SK-N-SH (cell line): ENCODE measurements around the gene DLG2. TPM values are rescaled to one million over a fixed set of nuclear protein-coding genes. Genes with fewer than 3 reads are reported as not detected.

ENCODE experiments used
- CTCF ChIA-PET: fragments of 300-600, 350-600 bp; formaldehyde crosslinking; extraction: SDS; loops from one replicate; lab custom pipeline; 2021; lab: Yijun Ruan, JAX
- POLR2A ChIA-PET: fragments of 350-600 bp; sonication (Branson Sonifier 250); formaldehyde crosslinking; extraction: SDS; loops from one replicate; lab custom pipeline; 2020; ENCODE audit warnings: antibody characterized with exemption, inconsistent platforms; lab: Yijun Ruan, JAX
- DNase-seq: peaks from one replicate; pipeline ENCODE4 v3.0.0; 2012
- H2AFZ ChIP-seq: fragments of 200-600 bp; sonication (generic); 2 replicates; pipeline ENCODE4 v1.8.1; 2016; ENCODE audit warnings: antibody characterized with exemption, mild to moderate bottlenecking, low read depth
- H3F3A ChIP-seq: fragments of 200-600 bp; sonication (generic); replicated peaks from 2 replicates; pipeline ENCODE3; 2016; ENCODE audit warnings: antibody characterized with exemption, mild to moderate bottlenecking; ENCODE audit not compliant: insufficient read depth
- H3K27ac ChIP-seq, 2 experiments: fragments of 200-500 bp in 1 of 2; fragments of 200-600 bp in 1 of 2; sonication (Bioruptor generic) in 1 of 2; sonication (generic), shearing (Covaris generic) in 1 of 2; 2 replicates each; pipeline versions ENCODE4 v1.5.1 to v1.6.1; 2014 to 2016; ENCODE audit warnings: low read depth in 2 of 2, inconsistent platforms in 1 of 2, low read length in 1 of 2, mild to moderate bottlenecking in 1 of 2, mixed read lengths in 1 of 2
- H3K27me3 ChIP-seq: fragments of 200-600 bp; sonication (generic), shearing (Covaris generic); 2 replicates; pipeline ENCODE4 v1.6.1; 2016; ENCODE audit warnings: mixed run types; ENCODE audit not compliant: insufficient read depth
- H3K36me3 ChIP-seq, 2 experiments: fragments of 200-500 bp in 1 of 2; fragments of 200-600 bp in 1 of 2; sonication (Bioruptor generic) in 1 of 2; sonication (generic) in 1 of 2; replicated peaks in 1 of 2; 2 replicates each; pipeline versions ENCODE3 to v1.5.1; 2014 to 2016; ENCODE audit warnings: low read length in 1 of 2, mild to moderate bottlenecking in 1 of 2; ENCODE audit not compliant: insufficient read depth in 2 of 2, control insufficient read depth in 1 of 2
- H3K4me1 ChIP-seq, 2 experiments: fragments of 200-500 bp in 1 of 2; fragments of 200-600 bp in 1 of 2; sonication (Bioruptor generic) in 1 of 2; sonication (generic), shearing (Covaris generic) in 1 of 2; 2 replicates each; pipeline versions ENCODE4 v1.5.1 to v1.6.1; 2014 to 2016; ENCODE audit warnings: low read depth in 1 of 2, low read length in 1 of 2, mixed run types in 1 of 2; ENCODE audit not compliant: insufficient read depth in 2 of 2, control insufficient read depth in 1 of 2
- H3K4me2 ChIP-seq: fragments of 200-600 bp; sonication (generic), shearing (Covaris generic); 2 replicates; pipeline ENCODE4 v1.6.1; 2017; ENCODE audit warnings: mixed run types
- H3K4me3 ChIP-seq, 2 experiments: fragments of 200-500 bp in 1 of 2; fragments of 200-600 bp in 1 of 2; sonication (Bioruptor generic) in 1 of 2; sonication (generic), shearing (Covaris generic) in 1 of 2; 2 replicates each; pipeline versions ENCODE4 v1.5.1 to v1.8.1; 2014 to 2016; ENCODE audit warnings: low read depth in 2 of 2, inconsistent platforms in 1 of 2, low read length in 1 of 2, mild to moderate bottlenecking in 1 of 2, mixed read lengths in 1 of 2, moderate library complexity in 1 of 2
- H3K79me2 ChIP-seq: fragments of 200-600 bp; sonication (generic); 2 replicates; pipeline ENCODE4 v1.8.1; 2017; ENCODE audit warnings: mild to moderate bottlenecking; ENCODE audit not compliant: insufficient read depth
- H3K9ac ChIP-seq: fragments of 200-600 bp; sonication (generic); 2 replicates; pipeline ENCODE4 v1.6.1; 2017; ENCODE audit warnings: mixed run types
- H3K9me2 ChIP-seq: fragments of 200-600 bp; sonication (generic); 2 replicates; pipeline ENCODE4 v1.6.1; 2017; ENCODE audit warnings: mixed run types
- H3K9me3 ChIP-seq: fragments of 200-600 bp; sonication (generic); 2 replicates; pipeline ENCODE4 v1.6.1; 2017; ENCODE audit warnings: mixed run types, mild to moderate bottlenecking, moderate library complexity
- H4K20me1 ChIP-seq: fragments of 200-600 bp; sonication (generic); 2 replicates; pipeline ENCODE4 v1.6.1; 2017; ENCODE audit warnings: mild to moderate bottlenecking, mixed run types; ENCODE audit not compliant: insufficient read depth
- CHD2 ChIP-seq: fragments of 150-350 bp; IDR thresholded peaks from 2 replicates; pipeline ENCODE4 v1.6.1; 2018; ENCODE audit warnings: low read length; ENCODE audit not compliant: partially characterized antibody
- ELF1 ChIP-seq: IDR thresholded peaks from 2 replicates; pipeline ENCODE4 v1.4.0; 2012
- EP300 ChIP-seq, 2 experiments: IDR thresholded peaks; 2 replicates each; pipeline versions ENCODE4 v1.4.0 to v1.6.1; 2012; ENCODE audit warnings: borderline replicate concordance in 1 of 2, low read depth in 1 of 2, low read length in 1 of 2
- EZH2phosphoT487 ChIP-seq: fragments of 200-600 bp; sonication (generic); IDR thresholded peaks from 2 replicates; pipeline ENCODE4 v1.6.1; 2017; ENCODE audit warnings: low read depth, mixed run types, mild to moderate bottlenecking, antibody characterized with exemption, moderate library complexity, borderline replicate concordance
- GATA2 ChIP-seq: sonication (generic); formaldehyde crosslinking; IDR thresholded peaks from 2 replicates; pipeline ENCODE4 v1.5.0; 2020; ENCODE audit warnings: mild to moderate bottlenecking, missing genetic modification reagents
- MAX ChIP-seq: IDR thresholded peaks from 2 replicates; pipeline ENCODE4 v1.4.0; 2012; ENCODE audit warnings: low read depth
- MXI1 ChIP-seq: IDR thresholded peaks from 2 replicates; pipeline ENCODE4 v1.6.1; 2012; ENCODE audit warnings: mild to moderate bottlenecking, low read depth, low read length, improper control_type of control experiment
- NFIC ChIP-seq: IDR thresholded peaks from 2 replicates; pipeline ENCODE4 v1.4.0; 2012; ENCODE audit warnings: borderline replicate concordance
- NRF1 ChIP-seq: IDR thresholded peaks from 2 replicates; pipeline ENCODE4 v1.6.1; 2012; ENCODE audit warnings: low read depth, mild to moderate bottlenecking, low read length
- RCOR1 ChIP-seq: fragments of 150-350 bp; IDR thresholded peaks from 2 replicates; pipeline ENCODE4 v1.6.1; 2017; ENCODE audit warnings: antibody characterized with exemption, low read length
- REST ChIP-seq: IDR thresholded peaks from 2 replicates; pipeline ENCODE4 v1.6.1; 2012; ENCODE audit warnings: mild to moderate bottlenecking, low read depth, low read length, moderate library complexity
- SIN3A ChIP-seq: IDR thresholded peaks from 2 replicates; pipeline ENCODE4 v1.6.1; 2012; ENCODE audit warnings: low read depth, mild to moderate bottlenecking, low read length, moderate library complexity, borderline replicate concordance
- SMC3 ChIP-seq: IDR thresholded peaks from 2 replicates; pipeline ENCODE4 v1.6.1; 2012; ENCODE audit warnings: low read depth, low read length, improper control_type of control experiment
- TCF12 ChIP-seq: IDR thresholded peaks from 2 replicates; pipeline ENCODE4 v1.4.0; 2012
- YY1 ChIP-seq: IDR thresholded peaks from 2 replicates; pipeline ENCODE4 v1.4.0; 2012; ENCODE audit warnings: low read depth, mild to moderate bottlenecking
- ZBTB33 ChIP-seq: IDR thresholded peaks from 2 replicates; pipeline ENCODE4 v1.4.0; 2012; ENCODE audit warnings: low read depth, borderline replicate concordance
- WGBS: methylation state at CpG from one replicate; pipeline ENCODE4 v1.1.6; 2017; ENCODE audit warnings: low lambda C conversion rate; 5-methylcytosine and 5-hydroxymethylcytosine counted together
- polyA plus RNA-seq, 3 experiments: library from polyadenylated mRNA; depleted of rRNA; stranded (reverse); fragments of >200 nt; gene quantifications; 2 replicates each; pipeline ENCODE4 v1.2.3, GENCODE V29; 2012
- TF ChIP-seq, protein P1 (sequence below): fragments of 200-600 bp; sonication (generic); IDR thresholded peaks from 2 replicates; pipeline ENCODE4 v1.6.1; 2017; ENCODE audit warnings: antibody characterized with exemption, mild to moderate bottlenecking, moderate library complexity
- TF ChIP-seq, protein P2 (sequence below): IDR thresholded peaks from 2 replicates; pipeline ENCODE4; 2012

Gene DLG2
- polyA plus RNA-seq, 1 of the 3 experiments (the other 2 are of a cell fraction) = 0.21 TPM

DNA sequence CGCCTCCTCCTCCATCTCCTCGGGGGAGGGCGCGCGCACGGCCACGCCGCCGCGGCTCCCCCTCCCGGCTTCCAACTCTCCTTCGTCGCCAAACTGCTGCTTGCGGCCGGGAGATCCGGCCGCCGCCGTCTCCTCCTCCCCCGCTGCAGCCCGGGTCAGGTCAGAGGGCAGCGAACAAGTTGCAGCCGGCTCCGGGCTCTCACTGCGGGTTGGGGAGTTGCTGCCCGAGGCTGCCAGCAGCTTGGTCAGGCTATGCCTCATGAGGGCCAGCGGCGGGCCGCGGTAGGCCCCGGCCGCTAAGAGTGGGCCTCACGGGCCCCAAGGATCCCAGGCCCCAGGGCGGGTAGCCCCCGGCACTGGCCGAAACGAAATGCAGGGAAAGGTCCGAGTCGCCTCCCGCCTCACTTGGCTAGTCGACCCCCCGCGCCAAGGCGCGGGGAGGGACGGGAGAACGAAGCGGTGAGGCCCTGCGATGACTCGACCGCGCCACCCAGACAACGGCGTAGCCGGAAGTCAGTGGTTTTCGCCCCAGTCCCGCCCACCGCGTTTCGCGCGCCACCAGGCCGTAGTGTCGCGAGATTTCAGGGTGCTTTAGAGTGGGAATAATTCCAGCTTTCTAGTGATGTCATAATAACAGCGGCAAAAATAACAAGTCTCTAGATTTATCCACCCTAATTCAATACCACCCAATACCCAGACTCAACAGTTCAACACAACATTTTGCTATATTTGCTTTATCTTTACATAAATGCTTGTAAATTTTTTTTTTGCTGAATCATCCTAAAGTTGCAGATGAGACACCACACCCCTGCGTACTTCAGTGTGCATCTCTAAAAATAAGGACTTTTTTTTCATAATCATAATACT is 37.7 kb upstream of the DLG2 start, which contains the start of gene CREBZF (continued):
- 0 out of 2 replicates have a peak, but pooled peaks have one; percentile 24 for TF ChIP-seq REST
- TF ChIP-seq GATA2 (CRISPR knock-in tag) = no peak

- H3K36me3 ChIP-seq = peaks cover 44 to 45% of the 10 kb centered on the region in 2 experiments
- no peak overlapping the region for H2AFZ ChIP-seq
- peak overlapping the region; percentile 99 for H3K9ac ChIP-seq
- no peaks in the 10 kb centered on the region for H3K9me3 ChIP-seq
- H3K79me2 ChIP-seq = peaks cover 57% of the 10 kb centered on the region
- POLR2A ChIA-PET = interaction anchor here (1.3 to 2.9 kb wide), 5 partner anchors 10 to 36 kb away, joined by 4 to 23 read pairs (median 14); partner anchors contain the start of genes CCDC89, DLG2, TMEM126A and TMEM126B
- 1% methylated on average over 48 of the region's 73 CpGs for WGBS
- H3K27me3 ChIP-seq = no peaks in the 10 kb centered on the region
- 0 out of 2 replicates have a peak, but pooled peaks cover 3% of the 10 kb centered on the region for H3K9me2 ChIP-seq
- TF ChIP-seq EP300 (IDR thresholded peaks at IDR 0.05; ENCODE audit: borderline replicate concordance in 1 of 2, low read depth in 1 of 2, low read length in 1 of 2) = no peak
- no peak for TF ChIP-seq RCOR1
- TF ChIP-seq SIN3A = no peak; the same call in 1 of the 2 replicates
- TF ChIP-seq MAX = no peak
- TF ChIP-seq MXI1 = peak; percentile 63; the same call in 1 of the 2 replicates
- TF ChIP-seq CHD2 = peak; percentile 18
- no peak for TF ChIP-seq TCF12
- TF ChIP-seq SMC3 = peak; percentile 14
- TF ChIP-seq, protein P1, sequence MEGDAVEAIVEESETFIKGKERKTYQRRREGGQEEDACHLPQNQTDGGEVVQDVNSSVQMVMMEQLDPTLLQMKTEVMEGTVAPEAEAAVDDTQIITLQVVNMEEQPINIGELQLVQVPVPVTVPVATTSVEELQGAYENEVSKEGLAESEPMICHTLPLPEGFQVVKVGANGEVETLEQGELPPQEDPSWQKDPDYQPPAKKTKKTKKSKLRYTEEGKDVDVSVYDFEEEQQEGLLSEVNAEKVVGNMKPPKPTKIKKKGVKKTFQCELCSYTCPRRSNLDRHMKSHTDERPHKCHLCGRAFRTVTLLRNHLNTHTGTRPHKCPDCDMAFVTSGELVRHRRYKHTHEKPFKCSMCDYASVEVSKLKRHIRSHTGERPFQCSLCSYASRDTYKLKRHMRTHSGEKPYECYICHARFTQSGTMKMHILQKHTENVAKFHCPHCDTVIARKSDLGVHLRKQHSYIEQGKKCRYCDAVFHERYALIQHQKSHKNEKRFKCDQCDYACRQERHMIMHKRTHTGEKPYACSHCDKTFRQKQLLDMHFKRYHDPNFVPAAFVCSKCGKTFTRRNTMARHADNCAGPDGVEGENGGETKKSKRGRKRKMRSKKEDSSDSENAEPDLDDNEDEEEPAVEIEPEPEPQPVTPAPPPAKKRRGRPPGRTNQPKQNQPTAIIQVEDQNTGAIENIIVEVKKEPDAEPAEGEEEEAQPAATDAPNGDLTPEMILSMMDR = peak; percentile 47
- TF ChIP-seq EZH2phosphoT487 = no peak
- TF ChIP-seq, protein P2, sequence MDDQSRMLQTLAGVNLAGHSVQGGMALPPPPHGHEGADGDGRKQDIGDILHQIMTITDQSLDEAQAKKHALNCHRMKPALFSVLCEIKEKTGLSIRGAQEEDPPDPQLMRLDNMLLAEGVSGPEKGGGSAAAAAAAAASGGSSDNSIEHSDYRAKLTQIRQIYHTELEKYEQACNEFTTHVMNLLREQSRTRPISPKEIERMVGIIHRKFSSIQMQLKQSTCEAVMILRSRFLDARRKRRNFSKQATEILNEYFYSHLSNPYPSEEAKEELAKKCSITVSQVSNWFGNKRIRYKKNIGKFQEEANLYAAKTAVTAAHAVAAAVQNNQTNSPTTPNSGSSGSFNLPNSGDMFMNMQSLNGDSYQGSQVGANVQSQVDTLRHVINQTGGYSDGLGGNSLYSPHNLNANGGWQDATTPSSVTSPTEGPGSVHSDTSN = no peak
- 0 out of 2 replicates have a peak, but pooled peaks have one; percentile 30 for TF ChIP-seq ELF1
- TF ChIP-seq NFIC = no peak
- TF ChIP-seq NRF1 = no peak
- TF ChIP-seq YY1 = no peak
- no peak for TF ChIP-seq ZBTB33
- TF ChIP-seq, all 33 proteins: peak for 5
- Histone ChIP-seq H3K4me3 (peak overlapping the region; percentile 94 to 95), H3F3A (no peaks in the 10 kb centered on the region), H4K20me1 (peaks cover 52% of the 10 kb centered on the region), H3K4me2 (peak overlapping the region; percentile 86), H3K27ac (peak overlapping the region; percentile 92 to 95), H3K4me1 (peaks cover 14 to 27% of the 10 kb centered on the region in 2 experiments; a peak in 3 of 4 replicates)
- CTCF ChIA-PET = interaction anchor here (0.8 to 2.9 kb wide), 9 partner anchors 13 to 530 kb away, joined by 3 to 15 read pairs (median 4); partner anchors contain the start of genes CCDC89 and TMEM126A
- DNase-seq = peak; percentile 82
Measured at GRCh38 chr11:85663753-85664614, 36.8 kb upstream of the DLG2 start.
